NCI-H1048 (cell line): ENCODE results near the gene SPNS3.

Source experiments
- DNase-seq: peaks from one replicate; lab custom pipeline; 2025; lab: John Stamatoyannopoulos, UW

The SPNS3 gene

DNA sequence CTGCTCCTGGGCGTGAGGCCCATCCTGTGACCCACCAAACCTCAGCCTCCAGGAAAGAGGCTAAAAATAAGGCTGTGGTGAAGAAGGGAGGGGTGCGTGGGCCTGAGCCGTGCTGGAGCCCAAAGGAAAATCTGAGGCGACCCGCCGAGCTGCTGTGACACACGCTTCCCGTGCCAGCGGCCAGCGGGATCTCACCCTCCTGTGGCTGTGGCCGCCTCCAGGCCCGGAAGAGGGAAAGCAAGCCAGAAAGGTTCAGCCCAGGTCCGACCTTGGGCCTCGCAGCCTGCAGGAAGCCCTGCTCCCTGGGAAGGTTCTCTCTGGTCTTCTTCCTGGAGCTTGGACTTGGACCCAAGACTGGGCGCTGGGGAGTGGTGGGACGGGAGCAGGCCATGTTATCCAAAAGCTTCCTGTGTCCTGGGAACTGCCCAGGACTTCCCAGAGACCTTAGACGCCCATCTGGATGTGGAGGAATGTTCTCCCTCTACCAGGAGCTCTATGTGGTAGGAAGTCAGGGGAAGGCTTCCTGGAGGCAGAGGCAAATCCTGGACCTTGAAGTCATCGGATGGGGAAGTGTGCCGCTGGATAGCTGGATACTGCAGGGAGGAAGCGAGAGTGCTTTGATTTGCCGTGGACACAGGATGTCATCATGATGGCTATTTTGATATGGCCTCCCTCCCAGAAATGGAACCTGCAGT is 76.3 kb downstream of the SPNS3 start:
- no peak for DNase-seq

DNA sequence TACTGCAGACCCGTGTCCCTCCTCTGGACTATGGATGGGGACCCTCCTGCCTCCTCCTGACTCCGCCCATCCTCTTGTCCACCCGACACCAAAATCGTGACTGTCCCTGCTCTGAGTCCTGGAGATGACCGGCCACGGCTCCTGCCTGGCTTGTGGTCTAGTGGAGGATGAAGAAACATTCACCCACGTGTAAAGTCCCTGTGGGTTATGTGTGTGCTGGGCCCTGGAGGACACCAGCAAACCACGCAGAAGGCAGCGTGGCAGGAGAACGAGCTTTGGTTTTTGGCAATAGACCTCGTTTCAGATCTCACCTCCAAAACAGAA is 76.8 kb downstream of the SPNS3 start:
- no peak for DNase-seq

DNA sequence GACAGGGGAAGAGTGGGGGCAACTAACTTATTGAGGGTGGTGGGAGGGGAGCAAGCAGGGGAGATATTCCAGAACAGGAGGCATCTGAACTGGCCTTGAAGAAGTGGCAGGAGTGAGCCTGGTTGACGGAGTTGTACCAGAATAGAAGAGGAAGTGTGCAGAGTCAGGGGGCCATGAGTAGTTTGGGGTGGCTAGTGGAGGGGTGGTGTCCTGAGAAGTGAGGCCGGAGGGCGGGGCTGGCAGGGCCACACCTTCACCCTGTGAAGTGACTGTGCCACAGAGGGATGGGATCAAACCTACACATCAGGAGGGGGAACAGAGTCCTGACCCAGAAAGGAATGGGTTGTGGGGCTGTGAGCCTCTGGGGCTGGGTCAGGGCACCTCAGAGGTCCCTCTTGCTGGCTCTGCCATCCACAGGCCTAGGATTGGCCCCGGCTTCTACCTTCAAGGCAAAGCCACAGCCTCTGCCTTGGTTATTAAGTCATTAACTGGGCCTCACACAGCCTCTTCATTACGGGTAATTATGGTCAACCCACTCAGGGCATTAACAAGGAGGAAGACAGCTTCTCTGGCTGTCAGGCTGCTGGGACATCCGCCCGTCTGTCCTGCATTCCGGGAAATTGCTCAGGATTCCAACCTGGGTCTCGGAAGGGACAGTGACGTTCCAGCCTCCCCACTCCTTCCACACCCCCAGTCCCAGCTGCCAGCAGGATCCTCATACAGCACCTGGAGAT is 77.6 kb downstream of the SPNS3 start:
- no peak for DNase-seq

DNA sequence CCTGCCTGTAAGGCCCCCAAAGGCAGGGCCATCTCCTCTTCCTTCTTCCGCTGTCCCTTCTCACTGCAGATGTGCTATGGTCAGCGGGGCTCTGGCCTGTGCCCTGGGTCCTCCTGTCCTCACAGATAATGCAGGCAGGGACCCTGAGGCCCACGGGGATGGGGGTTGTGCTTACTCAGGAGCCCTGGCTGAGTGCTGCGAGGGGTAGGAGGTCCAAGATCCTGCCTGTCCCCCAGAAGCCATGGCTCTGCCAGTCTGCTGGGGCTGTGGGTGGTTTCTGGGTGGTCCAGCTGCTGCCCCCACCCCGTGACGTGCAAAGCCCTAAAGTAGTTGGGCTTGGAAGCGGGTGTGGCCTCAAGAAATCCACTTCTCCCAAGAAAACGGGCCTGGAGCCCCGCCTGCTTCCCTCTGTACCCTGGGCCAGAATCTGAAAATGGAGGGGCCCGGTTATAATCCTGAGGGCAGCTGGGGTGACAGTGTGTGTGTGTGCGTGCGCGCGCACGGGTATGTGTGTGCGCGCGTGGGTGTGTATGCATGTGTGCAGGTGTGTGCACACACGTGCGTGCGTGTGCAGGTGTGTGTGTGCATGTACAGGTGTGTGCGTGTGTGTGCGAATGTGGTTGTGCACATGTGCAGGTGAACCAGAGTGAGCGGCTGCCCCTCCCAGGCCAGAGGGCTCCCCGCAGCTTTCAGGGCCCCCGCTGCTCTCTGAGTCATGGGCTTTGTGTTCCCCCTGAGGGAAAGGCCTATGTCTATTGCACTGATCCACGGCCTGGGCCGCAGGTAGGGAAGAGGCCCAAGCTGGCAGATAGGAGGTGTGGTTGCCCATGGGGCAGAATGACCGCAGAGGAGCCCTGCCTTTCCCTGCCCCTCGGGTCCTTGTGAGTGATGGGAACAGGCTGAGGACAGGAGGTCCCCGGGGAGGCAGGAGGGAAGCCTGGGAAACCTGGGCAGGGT is 78.7 kb downstream of the SPNS3 start:
- no peak for DNase-seq

DNA sequence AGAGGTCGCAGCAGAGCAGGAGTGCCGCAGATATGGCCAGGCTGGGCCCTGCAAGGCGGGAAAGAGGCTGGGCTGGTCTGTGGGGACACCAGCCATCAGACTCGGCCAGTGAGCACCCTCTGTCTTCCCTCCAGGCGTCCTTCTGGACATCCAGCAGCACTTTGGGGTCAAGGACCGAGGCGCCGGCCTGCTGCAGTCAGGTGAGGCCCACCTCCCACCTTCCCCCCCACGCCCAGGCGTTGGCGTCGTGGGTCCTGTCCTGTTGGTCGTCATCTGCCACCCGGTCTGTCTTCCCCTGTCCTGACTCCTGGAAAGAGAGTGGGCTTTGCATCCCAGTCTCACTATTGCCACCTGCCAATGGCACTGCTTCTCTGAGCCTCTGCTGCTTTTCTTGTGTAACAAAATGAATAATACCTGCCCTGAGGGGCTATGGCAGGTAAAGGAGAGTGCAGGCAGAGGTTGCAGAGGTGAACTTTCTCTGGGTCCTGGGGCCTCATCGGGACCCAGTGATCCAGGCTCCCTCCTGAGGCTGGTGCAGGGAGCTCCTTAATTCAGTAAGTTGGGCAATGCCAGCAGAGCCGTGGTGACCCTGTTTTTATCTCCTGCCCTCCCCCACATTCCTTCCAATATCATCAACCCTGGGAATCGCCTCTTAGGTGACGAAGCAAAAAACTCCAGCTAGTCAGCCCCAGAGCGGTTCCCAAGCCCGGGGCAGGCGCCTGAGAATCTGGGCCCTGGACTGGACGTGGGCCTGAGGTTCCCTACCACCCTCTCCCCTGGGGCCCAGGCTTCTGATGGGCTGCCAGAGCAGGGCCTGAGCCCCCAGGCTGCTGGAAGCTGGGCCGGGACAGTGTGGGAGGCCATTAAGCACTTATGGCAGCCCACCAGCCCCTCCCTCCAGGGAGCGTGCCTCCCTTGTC is 79.6 kb downstream of the SPNS3 start:
- no peak for DNase-seq

DNA sequence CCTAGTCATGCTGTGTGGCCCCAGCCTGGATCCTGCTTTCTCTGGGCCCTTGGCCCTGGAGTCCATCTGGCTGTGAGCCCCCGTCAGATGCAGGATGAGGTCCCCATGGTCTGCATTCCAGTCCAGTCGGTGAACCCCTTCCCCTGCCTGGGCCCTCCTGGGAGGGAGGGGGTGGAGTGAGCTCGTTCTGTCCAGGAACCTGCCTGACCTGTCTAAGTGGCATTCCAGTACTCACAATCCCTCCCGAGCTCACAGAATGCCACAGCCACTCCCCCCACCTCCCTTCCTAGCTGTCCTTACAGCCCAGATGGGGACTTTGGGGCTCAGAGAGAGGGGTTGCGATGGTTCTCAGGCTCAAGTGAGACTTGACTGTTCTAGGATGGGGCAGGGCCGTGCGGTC is 80.5 kb downstream of the SPNS3 start:
- DNase-seq, result no peak

DNA sequence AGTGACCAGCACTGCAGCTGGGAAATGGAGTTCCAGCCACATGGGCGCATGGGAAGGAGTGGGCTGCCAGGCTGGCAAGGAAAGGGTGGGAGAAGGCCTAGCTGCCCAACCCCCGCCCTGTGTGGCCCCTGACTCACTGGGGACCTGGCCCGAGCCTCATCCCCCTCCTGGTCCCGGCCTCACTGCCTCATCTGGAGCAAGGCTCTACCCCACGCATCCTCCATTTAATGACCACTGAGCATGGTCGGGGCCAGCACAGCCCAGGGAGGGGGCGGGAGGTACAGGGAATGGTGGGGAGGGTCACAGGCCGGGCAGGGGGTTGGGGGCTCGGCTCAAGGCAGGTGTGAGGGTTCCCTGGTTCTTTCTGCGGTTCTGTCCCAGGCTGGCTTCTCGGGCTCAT is 81.0 kb downstream of the SPNS3 start:
- no peak for DNase-seq

DNA sequence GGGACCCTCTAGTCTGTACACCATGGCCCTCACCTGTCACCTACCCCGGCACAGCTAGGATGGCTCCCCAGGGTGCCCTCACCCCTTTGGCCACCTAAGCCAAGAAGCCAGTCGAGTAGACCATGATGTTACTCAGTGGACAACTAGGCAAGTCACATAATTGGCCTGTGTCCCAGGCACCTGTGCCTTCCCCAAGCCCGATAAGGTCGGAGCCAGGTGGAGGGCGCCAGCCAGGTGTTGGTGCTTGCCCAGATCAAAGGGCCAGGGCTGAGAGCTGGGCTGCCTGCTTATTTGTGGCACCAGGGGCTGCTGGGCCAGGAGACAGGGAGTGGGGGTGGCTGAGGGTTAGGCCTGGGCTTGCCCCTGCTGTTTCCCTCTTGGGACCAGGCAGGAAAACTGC is 81.8 kb downstream of the SPNS3 start:
- no peak for DNase-seq

DNA sequence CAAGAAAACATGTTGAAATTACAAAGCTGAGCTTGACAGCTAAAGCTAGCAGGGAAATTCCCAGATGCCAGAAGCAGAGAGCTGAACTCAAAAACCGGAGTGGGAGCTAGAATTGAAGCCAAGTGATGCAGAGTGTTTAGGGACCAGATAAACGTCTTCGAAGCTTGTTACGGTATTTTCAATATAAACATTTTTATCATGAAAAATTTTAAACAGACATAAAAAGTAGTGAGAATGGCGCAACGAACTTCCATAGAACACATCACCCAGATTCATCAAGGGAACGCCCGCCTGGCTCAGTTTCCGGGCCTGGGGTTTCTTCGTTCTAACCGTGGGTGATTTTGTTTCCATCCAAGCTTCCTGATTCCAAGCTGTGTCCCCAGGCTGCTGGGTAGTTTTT is 83.0 kb downstream of the SPNS3 start:
- DNase-seq, result no peak

DNA sequence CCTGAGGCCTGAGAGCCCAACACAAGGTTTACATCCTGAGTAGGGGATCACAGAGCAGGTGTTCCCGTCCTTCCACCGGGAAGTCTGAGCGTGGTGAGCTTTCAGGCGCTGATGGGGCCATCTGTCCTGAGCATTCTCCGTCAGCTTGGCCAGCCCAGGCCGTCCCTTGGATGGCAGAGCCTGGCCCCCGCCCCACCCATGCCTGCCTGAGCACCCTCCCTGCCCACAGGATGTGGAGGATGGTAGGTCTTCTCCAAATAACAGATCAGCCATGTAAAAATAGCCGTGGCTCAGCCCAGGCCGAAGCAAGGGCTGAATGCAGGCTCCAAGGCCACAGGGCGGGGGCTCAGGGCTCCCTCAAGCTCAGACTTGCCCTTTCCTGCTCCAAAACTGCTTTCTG is 85.2 kb downstream of the SPNS3 start:
- DNase-seq, result no peak

DNA sequence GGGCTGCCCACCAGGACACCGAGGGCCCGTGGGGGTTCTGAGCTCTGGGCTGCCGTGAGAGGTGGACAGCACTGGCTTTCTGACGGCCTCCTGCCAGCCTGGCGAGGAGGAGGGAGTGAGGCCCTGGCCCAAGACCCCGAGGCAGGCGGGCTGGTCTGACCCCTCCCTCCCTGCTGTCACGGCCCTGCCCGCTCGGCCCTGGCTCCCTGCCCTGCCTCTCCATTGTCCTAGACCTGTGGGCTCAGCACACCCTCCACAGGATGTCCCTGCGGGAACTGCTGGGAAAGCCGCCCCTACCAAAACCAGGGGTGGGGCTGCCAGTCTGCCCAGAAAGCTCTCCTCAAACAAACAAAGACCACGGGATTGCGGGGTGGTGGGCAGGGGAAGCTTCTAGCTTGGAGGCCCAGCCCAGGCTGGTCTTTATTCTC is 85.6 kb downstream of the SPNS3 start:
- no peak for DNase-seq

DNA sequence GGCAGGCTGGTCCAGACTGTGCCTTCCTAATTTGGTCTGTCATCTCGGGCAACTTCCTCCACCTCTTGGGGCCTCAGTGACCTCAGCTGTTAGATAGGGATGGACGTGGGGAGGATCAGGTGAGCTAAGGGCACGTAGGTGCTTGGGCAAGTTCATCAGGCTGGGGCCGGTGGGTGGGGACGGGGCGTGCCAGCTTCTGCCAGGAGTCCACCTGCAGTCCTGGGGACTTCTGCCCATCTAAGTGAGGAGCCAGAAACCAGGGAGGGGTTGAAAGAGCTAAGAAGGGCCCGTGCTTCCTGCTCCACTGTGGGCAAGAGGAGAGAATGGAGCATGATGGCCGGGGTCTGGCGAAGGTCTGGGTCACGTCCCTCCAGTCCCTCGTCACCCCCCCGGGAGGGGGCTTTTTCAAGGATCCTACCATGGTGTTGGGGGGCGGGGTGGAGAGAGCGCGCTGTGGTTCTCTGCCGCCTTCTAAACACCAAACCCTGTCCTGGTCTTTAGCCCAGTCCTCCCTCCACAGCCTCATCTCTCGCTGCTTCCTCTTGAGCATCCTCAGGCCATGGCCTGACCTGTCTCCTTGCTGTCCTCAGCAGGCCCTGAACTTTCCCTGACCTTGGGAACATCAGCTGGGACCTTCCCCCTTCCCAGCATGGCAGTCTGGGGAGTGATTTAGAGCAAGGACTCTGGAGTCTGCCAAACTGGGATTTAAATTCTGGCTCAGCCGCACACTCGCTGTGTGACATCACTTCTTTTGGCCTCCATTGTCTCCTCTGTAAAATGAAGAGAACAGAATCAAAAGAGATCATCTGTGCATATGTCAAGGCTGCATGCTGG is 86.5 kb downstream of the SPNS3 start:
- DNase-seq, result no peak

DNA sequence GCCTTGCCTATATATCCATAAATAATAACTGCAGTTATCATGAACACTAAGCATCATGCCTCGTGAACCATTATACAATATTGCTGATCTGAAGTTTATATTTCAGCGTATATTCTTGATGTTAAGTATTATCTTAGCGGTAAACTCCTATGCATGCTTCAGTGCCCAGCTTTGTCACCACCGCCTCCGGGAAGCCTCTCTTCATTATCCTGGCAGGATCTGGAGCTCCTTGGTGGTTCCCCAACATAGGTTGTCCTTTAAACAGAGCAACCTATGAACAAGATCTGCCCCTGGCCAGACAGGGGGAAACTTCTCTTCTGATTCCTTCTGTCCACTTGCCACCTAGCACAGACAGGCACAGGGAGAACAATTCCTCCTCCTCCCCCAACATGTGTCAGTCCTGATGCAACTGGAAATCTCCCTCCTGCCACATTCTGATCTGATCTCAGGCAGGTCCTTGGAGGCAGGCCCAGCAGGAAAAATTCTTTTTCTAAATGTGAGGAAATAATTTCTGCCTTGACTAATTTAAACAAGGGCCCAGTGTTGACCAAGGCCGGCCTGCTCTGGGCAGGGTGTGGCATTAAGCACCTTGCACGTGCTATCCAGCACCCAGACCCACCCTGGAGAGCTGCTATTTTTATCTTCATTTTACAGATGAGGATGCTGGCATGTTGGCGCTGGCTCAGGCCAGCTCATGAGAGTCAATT is 87.3 kb downstream of the SPNS3 start:
- DNase-seq, result no peak

DNA sequence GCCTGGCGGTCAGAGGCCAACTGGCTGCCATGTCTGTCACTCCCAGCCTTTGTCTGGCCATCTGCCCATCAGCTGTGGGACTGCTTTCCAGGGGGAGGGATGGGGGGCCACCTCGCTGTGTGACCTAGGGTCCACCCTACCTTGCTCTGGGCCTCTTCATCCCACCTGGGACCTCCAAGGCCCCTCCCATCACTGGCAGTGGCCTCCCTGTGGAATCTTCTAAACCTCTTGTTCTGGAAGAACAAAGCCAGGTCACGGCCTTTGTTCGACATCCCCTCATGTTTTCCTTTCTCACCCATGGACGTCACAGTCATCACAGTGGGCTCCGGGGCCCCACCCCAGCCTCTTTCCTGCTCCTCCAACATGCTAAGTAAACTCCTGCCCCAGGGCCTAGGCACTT is 88.9 kb downstream of the SPNS3 start:
- DNase-seq, result no peak

DNA sequence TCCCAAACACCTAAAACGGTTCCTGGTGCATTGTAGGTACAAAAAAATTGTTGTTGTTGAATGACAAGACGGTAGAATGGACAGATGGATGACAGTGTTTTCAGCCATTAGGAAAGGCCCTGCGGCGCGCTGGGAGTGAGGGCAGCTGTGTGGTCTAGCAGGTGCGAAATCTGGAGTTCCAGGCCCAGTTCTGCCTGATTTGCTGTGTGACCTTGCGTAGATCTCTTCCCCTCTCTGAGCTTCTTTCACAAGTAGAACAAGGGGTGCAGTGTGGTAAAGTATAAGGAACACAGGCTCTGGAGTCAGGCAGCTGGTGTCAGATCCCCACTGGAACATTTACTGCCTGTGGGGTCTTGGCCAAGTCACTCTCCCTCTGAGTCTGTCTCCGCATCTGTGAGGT is 90.2 kb downstream of the SPNS3 start:
- no peak for DNase-seq

DNA sequence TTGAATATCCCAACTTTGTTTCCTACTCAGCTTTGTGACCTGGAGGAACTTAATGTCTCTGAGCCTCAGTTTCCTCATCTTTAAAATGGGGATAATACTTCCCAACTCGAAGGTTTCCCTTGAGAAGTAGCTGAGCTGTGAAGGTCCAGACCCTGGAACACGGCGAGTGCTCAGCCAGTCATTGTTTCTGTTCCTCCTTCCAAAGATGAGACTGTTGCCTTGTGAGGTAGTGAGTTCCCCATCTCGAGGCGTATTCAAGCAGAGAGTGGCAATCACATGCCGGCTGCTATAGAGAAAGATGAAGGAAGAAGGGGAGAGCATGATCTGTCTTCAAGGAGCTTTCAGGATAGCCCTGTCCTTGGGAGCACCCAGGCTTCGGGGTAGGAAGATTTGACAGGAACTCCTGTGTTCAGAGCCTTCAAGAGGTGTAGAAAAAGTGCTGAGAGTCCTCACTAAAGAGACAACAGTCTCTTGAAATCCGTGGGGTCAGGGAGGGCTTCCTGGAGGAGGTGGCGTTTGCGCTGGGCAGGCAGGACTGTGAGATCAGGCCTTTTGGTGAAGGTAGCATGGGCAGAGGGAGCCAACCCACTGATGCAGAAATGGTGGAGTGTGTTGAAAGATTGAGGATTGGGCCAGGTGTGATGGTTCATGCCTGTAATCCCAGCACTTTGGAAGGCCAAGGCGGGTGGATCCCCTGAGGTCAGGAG is 92.1 kb downstream of the SPNS3 start:
- DNase-seq, result no peak

DNA sequence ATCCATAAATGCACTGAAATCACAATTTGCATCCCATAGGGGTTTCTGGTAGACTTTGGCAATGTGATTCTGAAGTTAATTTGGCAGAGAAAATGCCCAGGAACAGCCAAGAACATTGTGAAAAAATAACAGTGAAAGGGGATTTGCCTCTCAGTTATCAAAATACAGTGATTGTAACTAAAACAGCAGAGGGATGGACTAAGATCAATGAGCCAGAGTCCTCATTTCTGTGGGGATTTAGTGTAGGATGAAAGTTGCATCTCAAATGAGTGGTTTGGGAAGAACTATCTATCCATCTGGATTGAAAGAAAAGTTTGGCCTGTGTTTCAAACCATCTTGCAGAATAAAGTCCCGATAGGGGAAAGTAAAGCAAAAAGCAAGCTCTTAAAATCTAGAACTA is 93.4 kb downstream of the SPNS3 start:
- no peak for DNase-seq

DNA sequence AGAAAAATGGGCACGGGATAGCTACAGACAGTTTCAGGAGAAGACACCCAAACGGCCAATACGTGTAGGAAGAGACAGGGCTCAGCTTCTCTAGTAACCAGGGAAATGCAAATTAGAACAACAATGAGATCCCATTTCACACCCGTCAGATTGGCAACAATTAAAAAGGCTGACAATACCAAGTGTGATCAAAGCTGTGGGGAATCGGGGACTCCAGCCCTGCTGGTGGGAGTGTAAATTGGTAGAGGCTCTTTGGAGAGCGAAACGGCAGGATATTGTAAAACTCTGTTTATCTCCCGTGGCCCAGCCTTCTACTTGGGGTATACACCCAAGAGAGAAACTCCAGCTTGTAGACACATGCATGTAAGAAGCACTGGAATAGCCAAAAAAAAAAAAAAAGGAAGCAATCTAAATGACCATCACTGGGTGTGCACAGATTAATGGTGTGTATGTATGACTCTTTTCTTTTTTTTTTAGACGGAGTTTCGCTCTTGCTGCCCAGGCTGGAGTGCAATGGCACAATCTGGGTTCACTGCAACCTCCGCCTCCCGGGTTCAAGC is 93.9 kb downstream of the SPNS3 start:
- no peak for DNase-seq

DNA sequence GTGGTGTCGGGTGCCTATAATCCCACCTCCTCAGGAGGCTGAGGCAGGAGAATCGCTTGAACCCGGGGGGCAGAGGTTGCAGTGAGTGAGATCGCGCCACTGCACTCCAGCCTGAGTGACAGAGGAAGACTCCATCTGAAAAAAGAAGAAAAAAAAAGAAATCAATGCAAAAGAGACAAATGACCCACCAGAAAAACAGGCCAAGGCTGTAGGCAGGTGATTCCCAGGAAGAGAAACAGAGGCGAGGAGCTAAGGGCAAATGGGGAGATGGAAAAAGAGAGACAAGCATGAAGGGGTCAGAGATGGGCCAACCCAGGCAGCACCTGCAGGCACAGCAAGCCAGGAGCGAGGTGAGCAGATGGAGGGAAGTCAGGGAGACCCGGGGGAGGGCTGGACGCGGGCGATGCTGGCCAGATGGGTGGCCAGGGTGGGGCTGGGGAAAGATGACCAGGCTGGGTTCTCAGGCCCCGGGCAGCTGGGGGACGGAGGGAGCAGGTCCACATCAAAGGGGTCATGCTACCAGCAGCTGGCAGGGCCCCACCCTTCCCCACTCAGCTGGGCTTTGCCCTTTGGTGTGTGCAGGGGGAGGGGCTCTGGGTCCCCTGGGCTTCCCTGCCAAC is 95.9 kb downstream of the SPNS3 start:
- no peak for DNase-seq
